HG02938 (cell line): ENCODE data around the gene NPAS1.

ENCODE experiments used
- ATAC-seq: cut with Tn5 transposase; IDR thresholded peaks from one replicate; pipeline ENCODE4 v1.9.1; 2021; ENCODE audit warnings: mild to moderate bottlenecking, moderate library complexity; ENCODE audit not compliant: unreplicated experiment

NPAS1 gene, protein sequence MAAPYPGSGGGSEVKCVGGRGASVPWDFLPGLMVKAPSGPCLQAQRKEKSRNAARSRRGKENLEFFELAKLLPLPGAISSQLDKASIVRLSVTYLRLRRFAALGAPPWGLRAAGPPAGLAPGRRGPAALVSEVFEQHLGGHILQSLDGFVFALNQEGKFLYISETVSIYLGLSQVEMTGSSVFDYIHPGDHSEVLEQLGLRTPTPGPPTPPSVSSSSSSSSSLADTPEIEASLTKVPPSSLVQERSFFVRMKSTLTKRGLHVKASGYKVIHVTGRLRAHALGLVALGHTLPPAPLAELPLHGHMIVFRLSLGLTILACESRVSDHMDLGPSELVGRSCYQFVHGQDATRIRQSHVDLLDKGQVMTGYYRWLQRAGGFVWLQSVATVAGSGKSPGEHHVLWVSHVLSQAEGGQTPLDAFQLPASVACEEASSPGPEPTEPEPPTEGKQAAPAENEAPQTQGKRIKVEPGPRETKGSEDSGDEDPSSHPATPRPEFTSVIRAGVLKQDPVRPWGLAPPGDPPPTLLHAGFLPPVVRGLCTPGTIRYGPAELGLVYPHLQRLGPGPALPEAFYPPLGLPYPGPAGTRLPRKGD

GRCh38 chr19:47019431-47020041 is at the start of gene NPAS1:
Gene NPAS1, plus strand, starts transcription at chr19:47019837. Its CDS starts 1,211 bp downstream, at chr19:47021048.
- no peak for ATAC-seq

GRCh38 chr19:46970815-46971214 is 48.8 kb upstream of the NPAS1 start:
- ATAC-seq = no peak

DNA sequence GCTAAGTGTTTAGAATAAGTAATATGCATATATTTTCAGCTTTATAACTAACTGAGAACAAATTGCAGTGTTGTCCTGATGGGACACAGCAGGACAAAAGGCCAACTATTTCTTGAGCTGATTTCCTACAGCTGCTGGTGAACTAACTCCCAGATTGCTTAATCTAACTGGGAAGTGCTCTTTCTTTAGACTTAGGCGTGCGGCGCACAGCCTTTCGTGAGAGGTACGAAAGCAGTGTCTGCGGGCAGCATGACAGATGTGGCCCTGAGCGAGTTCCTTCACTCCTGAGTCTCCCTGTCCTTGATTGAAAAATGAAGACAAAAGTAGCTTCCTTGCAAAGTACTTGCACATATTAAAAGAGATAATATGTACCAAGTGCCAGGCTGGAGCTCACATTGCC is 47.3 kb upstream of the NPAS1 start:
- ATAC-seq = no peak

GRCh38 chr19:46974181-46974580 is 45.5 kb upstream of the NPAS1 start:
- ATAC-seq = no peak

DNA sequence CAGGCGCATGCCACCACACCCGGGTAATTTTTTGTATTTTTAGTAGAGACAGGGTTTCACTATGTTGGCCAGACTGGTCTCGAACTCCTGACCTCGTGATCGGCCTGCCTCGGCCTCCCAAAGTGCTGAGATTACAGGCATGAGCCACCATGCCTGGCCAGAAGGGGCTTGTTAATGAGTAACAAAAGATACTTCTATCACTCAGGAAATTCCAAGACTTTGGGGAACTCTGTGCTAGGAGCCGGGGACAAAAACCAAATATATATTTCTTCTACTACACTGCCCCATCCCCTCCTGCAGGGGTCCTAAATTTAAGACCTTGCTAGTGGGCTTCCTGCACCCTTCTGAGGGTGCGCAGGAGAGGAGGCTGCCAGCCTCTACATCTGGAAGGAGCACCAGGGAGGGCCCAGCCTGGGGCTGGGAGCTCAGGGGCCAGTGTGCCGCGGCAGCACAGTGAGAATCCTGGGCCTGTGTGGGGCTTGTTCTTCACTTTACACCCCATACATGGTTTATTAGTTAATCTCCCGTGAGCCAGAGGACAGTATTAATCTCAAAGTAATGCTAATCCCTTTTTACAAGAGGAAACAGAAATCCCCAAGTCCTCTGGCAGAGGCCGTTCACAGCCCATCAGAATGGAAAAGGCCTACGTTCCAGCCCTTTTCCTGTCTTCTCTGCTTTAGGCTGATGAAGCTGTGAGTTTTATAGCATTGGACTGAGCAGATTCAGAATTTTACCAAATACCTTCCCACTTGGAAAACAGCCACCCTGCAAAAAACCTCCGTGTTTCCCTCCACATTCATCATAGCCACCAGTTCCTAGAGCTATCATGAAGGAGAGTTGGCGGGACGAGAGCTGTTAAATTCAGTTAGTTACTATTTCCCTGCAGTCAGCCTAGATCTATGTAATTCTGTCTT is 44.4 kb upstream of the NPAS1 start:
- no peak for ATAC-seq

GRCh38 chr19:46975925-46976782 is 43.5 kb upstream of the NPAS1 start:
- ATAC-seq = no peak

DNA sequence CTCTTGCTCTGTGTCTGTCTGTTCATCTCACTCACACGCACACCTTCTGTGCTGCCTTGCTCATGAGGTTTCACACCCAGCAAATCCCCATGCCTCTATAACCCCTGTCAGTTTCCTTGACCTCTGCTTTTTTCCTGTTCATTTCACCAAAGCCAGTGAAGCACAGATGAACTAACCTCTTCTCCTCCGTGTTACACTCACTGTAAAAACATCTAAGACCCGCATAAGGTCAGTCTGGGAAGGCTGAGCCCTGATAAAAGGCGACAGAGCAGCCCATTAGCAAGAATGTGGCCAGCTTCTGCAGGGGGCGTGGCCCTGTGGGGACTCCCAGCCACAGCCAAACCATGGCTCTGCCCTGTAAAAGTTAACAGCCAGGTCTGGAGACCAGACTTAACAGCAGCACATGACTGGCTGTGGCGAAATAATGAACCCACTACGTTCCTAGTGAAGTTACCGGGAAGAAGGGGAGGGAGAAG is 42.8 kb upstream of the NPAS1 start:
- no peak for ATAC-seq

- ATAC-seq = no peak
Observed at GRCh38 chr19:46977548-46977947, 42.1 kb upstream of the NPAS1 start.

- ATAC-seq = no peak
Observed at GRCh38 chr19:46978171-46978869, 41.3 kb upstream of the NPAS1 start.

GRCh38 chr19:46979126-46980105 is 40.2 kb upstream of the NPAS1 start:
- ATAC-seq = no peak

GRCh38 chr19:46980761-46981160 is 38.9 kb upstream of the NPAS1 start:
- ATAC-seq = no peak

GRCh38 chr19:46981286-46981945 is 38.2 kb upstream of the NPAS1 start:
- no peak for ATAC-seq

- ATAC-seq = no peak
Observed at GRCh38 chr19:46983097-46983496, 36.5 kb upstream of the NPAS1 start.

GRCh38 chr19:46984077-46985010 is 35.3 kb upstream of the NPAS1 start:
- no peak for ATAC-seq

DNA sequence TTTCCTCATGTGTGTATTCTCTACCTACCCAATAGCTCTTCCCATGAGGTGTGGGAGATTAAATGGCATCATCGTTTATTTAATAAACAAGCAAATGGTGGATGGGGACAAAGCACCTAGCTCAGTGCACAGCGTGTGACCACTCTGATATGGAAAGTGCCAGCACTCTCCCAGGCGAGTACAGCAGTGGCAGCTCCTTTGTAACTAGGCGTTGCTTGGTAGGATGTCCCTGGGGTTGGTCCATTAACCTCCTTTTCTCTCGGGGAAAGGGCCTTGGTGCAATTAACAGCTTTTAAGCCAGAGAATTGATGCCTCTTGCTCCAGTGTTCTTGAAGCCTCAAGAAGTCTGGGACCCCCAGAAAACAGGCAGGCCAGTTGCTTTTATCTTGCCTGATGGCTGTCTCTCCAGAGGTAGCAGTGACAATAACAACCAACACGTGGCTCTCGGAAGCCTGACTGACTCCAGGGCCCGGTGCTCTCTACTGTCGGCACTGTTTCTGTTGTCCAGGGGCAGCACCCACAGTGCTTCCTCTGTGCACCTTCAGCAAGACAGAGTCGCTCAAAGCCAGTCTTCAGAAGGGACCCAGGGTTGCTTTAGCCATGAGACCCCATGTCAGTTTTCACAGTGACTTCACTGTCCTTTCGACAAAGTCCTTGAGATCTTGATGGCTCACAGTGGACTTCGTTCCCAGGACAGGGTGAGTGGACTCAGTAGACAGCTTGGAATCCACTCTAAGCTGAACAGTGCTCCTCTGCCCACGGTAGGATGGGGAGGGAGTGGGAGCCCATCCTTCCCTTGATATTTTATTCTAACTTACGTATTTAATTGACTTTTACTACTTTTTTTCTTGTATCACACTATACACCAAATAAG is 33.9 kb upstream of the NPAS1 start:
- ATAC-seq = no peak
